DND-41 (cell line): ENCODE data around the gene MSMP.

Source experiments
- ATAC-seq: fragments of 200-7000 bp; cut with Tn5 transposase; 3 replicates; pipeline ENCODE4 v1.9.1; 2021; ENCODE audit warnings: low read depth; ENCODE audit not compliant: insufficient read depth
- DNase-seq: peaks from one replicate; pipeline ENCODE4 v3.0.0-alpha.2; 2020
- H2AFZ ChIP-seq: 2 replicates; pipeline ENCODE4 v1.6.0; 2012; ENCODE audit warnings: low read depth, low read length
- H3K27ac ChIP-seq: 2 replicates; pipeline ENCODE4 v1.5.1; 2012; ENCODE audit warnings: low read length, inconsistent platforms
- H3K27me3 ChIP-seq: fragments of 200-600 bp; sonication (generic); 2 replicates; pipeline ENCODE4 v1.6.0; 2012; ENCODE audit warnings: low read length, mild to moderate bottlenecking, inconsistent platforms; ENCODE audit not compliant: insufficient read depth, poor library complexity
- H3K36me3 ChIP-seq: 2 replicates; pipeline ENCODE4 v1.5.1; 2012; ENCODE audit warnings: low read length, inconsistent platforms; ENCODE audit not compliant: insufficient read depth
- H3K4me1 ChIP-seq: 2 replicates; pipeline ENCODE4 v1.5.1; 2012; ENCODE audit warnings: mild to moderate bottlenecking, low read length; ENCODE audit not compliant: insufficient read depth
- H3K4me2 ChIP-seq: 2 replicates; pipeline ENCODE4 v1.6.0; 2012; ENCODE audit warnings: mild to moderate bottlenecking, moderate library complexity, low read length, inconsistent platforms; ENCODE audit not compliant: insufficient read depth
- H3K4me3 ChIP-seq, 2 experiments: fragments of 200-600 bp in 1 of 2; shearing (Covaris generic) in 1 of 2; 2 replicates each; pipeline ENCODE4 v1.5.1; 2012 to 2016; ENCODE audit warnings: inconsistent platforms in 2 of 2, low read length in 2 of 2, mild to moderate bottlenecking in 2 of 2, low read depth in 1 of 2, moderate library complexity in 1 of 2
- H3K79me2 ChIP-seq: 2 replicates; pipeline ENCODE4 v1.6.0; 2012; ENCODE audit warnings: low read length, inconsistent platforms; ENCODE audit not compliant: insufficient read depth
- H3K9ac ChIP-seq: 2 replicates; pipeline ENCODE4 v1.6.0; 2012; ENCODE audit warnings: low read depth, mild to moderate bottlenecking, inconsistent platforms, low read length, moderate library complexity
- H3K9me3 ChIP-seq: 2 replicates; pipeline ENCODE4 v1.5.1; 2012; ENCODE audit warnings: low read length, moderate library complexity, mild to moderate bottlenecking, inconsistent platforms; ENCODE audit not compliant: insufficient read depth, severe bottlenecking
- H4K20me1 ChIP-seq: 2 replicates; pipeline ENCODE4 v1.6.0; 2012; ENCODE audit warnings: low read length; ENCODE audit not compliant: insufficient read depth
- CTCF ChIP-seq: IDR thresholded peaks from 2 replicates; pipeline ENCODE4 v1.5.1; 2012; ENCODE audit warnings: borderline replicate concordance, low read length, moderate library complexity, mild to moderate bottlenecking; ENCODE audit not compliant: poor library complexity, severe bottlenecking; ENCODE audit errors: extremely low read depth
- EZH2 ChIP-seq: IDR thresholded peaks from 3 replicates; pipeline ENCODE4 v1.6.1; 2012; ENCODE audit warnings: borderline replicate concordance, low read depth, mild to moderate bottlenecking, moderate library complexity, low read length, inconsistent platforms; ENCODE audit not compliant: severe bottlenecking

MSMP gene

GRCh38 chr9:35743452-35743851 lies 10.6 kb downstream of the MSMP start:
- Histone ChIP-seq H3K9me3 (no peaks in the 10 kb centered on the region), H3K4me2 (no peak overlapping the region), H3K4me1 (peaks cover 35% of the 10 kb centered on the region), H3K27me3 (no peaks in the 10 kb centered on the region), H2AFZ (no peak overlapping the region), H3K36me3 (peaks cover 50% of the 10 kb centered on the region), H3K4me3 (no peak overlapping the region), H3K27ac (no peak overlapping the region), H3K9ac (no peak overlapping the region), H4K20me1 (no peaks in the 10 kb centered on the region), H3K79me2 (peaks cover 21% of the 10 kb centered on the region)
- ATAC-seq, result no peak
- DNase-seq, result no peak
- no peak for TF ChIP-seq CTCF
- no peak for TF ChIP-seq EZH2

- H3K4me3 ChIP-seq, result no peak overlapping the region
- DNase-seq (peak; percentile 47), ATAC-seq (peak; percentile 94)
- no peak overlapping the region for H3K9ac ChIP-seq
- H3K27me3 ChIP-seq, result no peaks in the 10 kb centered on the region
- peaks cover 67% of the 10 kb centered on the region for H3K36me3 ChIP-seq
- H4K20me1 ChIP-seq, result no peaks in the 10 kb centered on the region
- H2AFZ ChIP-seq, result no peak overlapping the region
- H3K27ac ChIP-seq, result no peak overlapping the region; the same call in 1 of the 2 replicates
- H3K4me2 ChIP-seq, result no peak overlapping the region
- TF ChIP-seq EZH2, result no peak
- no peak for TF ChIP-seq CTCF
- H3K9me3 ChIP-seq, result no peaks in the 10 kb centered on the region
- H3K4me1 ChIP-seq, result peaks cover 18% of the 10 kb centered on the region
- H3K79me2 ChIP-seq, result peaks cover 6% of the 10 kb centered on the region; the same call in 1 of the 2 replicates
Observed at GRCh38 chr9:35741740-35742139, 12.3 kb downstream of the MSMP start.

- no peaks in the 10 kb centered on the region for H3K27me3 ChIP-seq
- H3K9me3 ChIP-seq, result no peaks in the 10 kb centered on the region
- H3K9ac ChIP-seq, result no peak overlapping the region
- TF ChIP-seq EZH2, result no peak
- TF ChIP-seq CTCF, result no peak
- H3K27ac ChIP-seq, result no peak overlapping the region
- DNase-seq (no peak), ATAC-seq (no peak)
- H3K4me3 ChIP-seq, result no peak overlapping the region
- no peaks in the 10 kb centered on the region for H3K79me2 ChIP-seq
- no peak overlapping the region for H2AFZ ChIP-seq
- H4K20me1 ChIP-seq, result no peaks in the 10 kb centered on the region
- H3K4me2 ChIP-seq, result no peak overlapping the region
- peaks cover 76% of the 10 kb centered on the region for H3K36me3 ChIP-seq
- peaks cover 4% of the 10 kb centered on the region; the same call in 1 of the 2 replicates for H3K4me1 ChIP-seq
Observed at GRCh38 chr9:35740243-35740642, 13.8 kb downstream of the MSMP start.

- no peaks in the 10 kb centered on the region for H3K79me2 ChIP-seq
- ATAC-seq (no peak), DNase-seq (no peak)
- H3K27me3 ChIP-seq, result no peaks in the 10 kb centered on the region
- peaks cover 73% of the 10 kb centered on the region for H3K36me3 ChIP-seq
- H3K27ac ChIP-seq, result no peak overlapping the region
- H3K9ac ChIP-seq, result no peak overlapping the region
- H3K4me1 ChIP-seq, result peaks cover 7% of the 10 kb centered on the region
- H2AFZ ChIP-seq, result no peak overlapping the region
- H3K4me3 ChIP-seq, result no peak overlapping the region
- TF ChIP-seq EZH2 (no peak), CTCF (no peak)
- H4K20me1 ChIP-seq, result no peaks in the 10 kb centered on the region
- H3K9me3 ChIP-seq, result no peaks in the 10 kb centered on the region
- H3K4me2 ChIP-seq, result no peak overlapping the region
Observed at GRCh38 chr9:35738924-35739323, 15.2 kb downstream of the MSMP start.
